Adrenal gland (tissue), 12 donors: ENCODE results near the gene GGTA1. TPM values are rescaled to one million over a fixed set of nuclear protein-coding genes. Genes with fewer than 3 reads are reported as not detected.

ENCODE experiments used
- DNase-seq, 7 donors: peaks; one replicate each; pipeline ENCODE4 v3.0.0-alpha.2; 2019 to 2020
- H3K27ac ChIP-seq, 5 donors: fragments of 200-600 bp; sonication (generic) in 4 of 5; 1 replicate in 3 of 5; 2 replicates in 2 of 5; pipeline versions ENCODE4 v1.5.1 to v1.8.0; 2016 to 2020; ENCODE audit warnings: mild to moderate bottlenecking in 1 of 5
- H3K27me3 ChIP-seq: fragments of 200-600 bp; 2 replicates; pipeline ENCODE4 v1.8.0; 2021
- H3K36me3 ChIP-seq, 2 donors: fragments of 200-600 bp; replicated peaks in 1 of 2; 1 replicate in 1 of 2; 2 replicates in 1 of 2; pipeline versions ENCODE4 v1.5.1 to v1.8.0; 2018 to 2022
- H3K4me1 ChIP-seq, 2 donors: fragments of 200-600 bp; replicated peaks in 1 of 2; 1 replicate in 1 of 2; 2 replicates in 1 of 2; pipeline versions ENCODE4 v1.5.1 to v1.8.0; 2018 to 2021
- H3K4me3 ChIP-seq, 4 donors: fragments of 200-600 bp; sonication (generic) in 3 of 4; one replicate each; pipeline ENCODE4 v1.5.1; 2016 to 2018
- H3K9me3 ChIP-seq, 3 donors: fragments of 200-600 bp; sonication (generic) in 1 of 3; replicated peaks in 1 of 3; 1 replicate in 2 of 3; 2 replicates in 1 of 3; pipeline versions ENCODE4 v1.5.1 to v1.8.0; 2016 to 2021
- CTCF ChIP-seq, 6 experiments: fragments of 450-650 bp in 4 of 6; fragments of 200-600 bp in 2 of 6; sonication (generic) in 1 of 6; IDR thresholded peaks; 1 replicate in 5 of 6; 2 replicates in 1 of 6; pipeline versions ENCODE4 v1.5.1 to v1.8.0; 2016 to 2021; ENCODE audit warnings: antibody characterized with exemption in 6 of 6, mild to moderate bottlenecking in 2 of 6, moderate library complexity in 1 of 6
- POLR2A ChIP-seq, 2 donors: fragments of 450-650 bp; IDR thresholded peaks; one replicate each; pipeline ENCODE4 v1.6.1; 2017; ENCODE audit warnings: antibody characterized with exemption in 2 of 2, mild to moderate bottlenecking in 2 of 2, moderate library complexity in 1 of 2
- WGBS, 4 donors: extraction: QIAGEN DNeasy Blood & Tissue Kit in 2 of 4; methylation state at CpG; one replicate each; pipeline versions ENCODE4 v1.1.5 to v1.1.7; 2013 to 2017; 5-methylcytosine and 5-hydroxymethylcytosine counted together
- intact Hi-C, 2 donors: fragments of 100-400 bp; cut with DNase I; formaldehyde crosslinking; loops; one replicate each; pipeline versions ENCODE4 v1.14.1 to v1.15.0; 2022 to 2023
- polyA plus RNA-seq, 3 donors: library from polyadenylated mRNA; stranded (reverse); fragments of 200-250 nt in 2 of 3; fragments of 350-450 nt in 1 of 3; fragmentation: Illumina TruSeq in 1 of 3; extraction: RNeasy Lipid Tissue Mini Kit (QIAGEN cat#74804) in 1 of 3; gene quantifications; one replicate each; pipeline ENCODE4 v1.2.3, GENCODE V29; 2013 to 2014
- total RNA-seq, 9 donors: library from RNA; depleted of rRNA in 4 of 9; stranded (reverse); fragments of >200 nt in 4 of 9; fragments of 120-200 nt in 1 of 9; fragmentation: NEBNext Ultra II Directional in 1 of 9; extraction: Animal tissue kit (Norgen Biotek cat#: 25700) in 1 of 9; gene quantifications; one replicate each; pipeline versions ENCODE4 v1.1.0 to v1.2.4, GENCODE V29; 2013 to 2023
- donor health status: healthy with polysubstance abuse.
- donor health status: Bipolar disorder and iron deficiency.
- donor health status: DM: yes; HTN: yes; CAD: no.
- donor health status: DM: no; HTN: no; CAD: no.
- donor health status: DM: no; HTN: no; CAD: no.
- donor health status: DM: yes; HTN: yes; CAD: no.

GGTA1 gene
- total and polyA plus RNA-seq, 12 donors: 1.5 to 34.1 (median 8.7) TPM

GRCh38 chr9:121474231-121474947 lies 25.3 kb downstream of the GGTA1 start:
- WGBS, 4 donors: 75 to 84% (median 81%) methylated on average over 10 of the region's 10 CpGs
- Histone ChIP-seq H3K36me3 (no peaks in the 10 kb centered on the region), H3K27ac (no peak overlapping the region), H3K27me3 (no peaks in the 10 kb centered on the region), H3K4me3 (no peak overlapping the region), H3K9me3 (no peaks in the 10 kb centered on the region), H3K4me1 (peaks cover 0 to 6% of the 10 kb centered on the region in 2 donors)
- no peak for TF ChIP-seq POLR2A (IDR thresholded peaks at IDR 0.05)
- no peak for TF ChIP-seq CTCF (IDR thresholded peaks at IDR 0.05)
- intact Hi-C loops: no loop called here
- DNase-seq: no peak

GRCh38 chr9:121473229-121473628 lies 26.4 kb downstream of the GGTA1 start:
- intact Hi-C loops: no loop called here

GRCh38 chr9:121472446-121472845 lies 27.2 kb downstream of the GGTA1 start:
- intact Hi-C loops: no loop called here
- H3K4me3 ChIP-seq: no peak overlapping the region
- H3K4me1 ChIP-seq: no peaks in the 10 kb centered on the region
- H3K27me3 ChIP-seq: no peaks in the 10 kb centered on the region
- no peaks in the 10 kb centered on the region for H3K36me3 ChIP-seq
- WGBS, 4 donors: 77 to 86% (median 83%) methylated on average over 5 of the region's 5 CpGs
- TF ChIP-seq CTCF (IDR thresholded peaks at IDR 0.05) (no peak), POLR2A (IDR thresholded peaks at IDR 0.05) (no peak)
- H3K27ac ChIP-seq: no peak overlapping the region
- no peak for DNase-seq
- H3K9me3 ChIP-seq: no peaks in the 10 kb centered on the region

More at GRCh38 chr9:121473229-121473628, 26.4 kb downstream of the GGTA1 start:
- TF ChIP-seq POLR2A (IDR thresholded peaks at IDR 0.05): no peak
- no peak for TF ChIP-seq CTCF (IDR thresholded peaks at IDR 0.05)
- no peak for DNase-seq
- WGBS, 4 donors: 72 to 86% (median 80%) methylated on average over 6 of the region's 6 CpGs
- Histone ChIP-seq H3K27ac (no peak overlapping the region), H3K27me3 (no peaks in the 10 kb centered on the region), H3K9me3 (no peaks in the 10 kb centered on the region), H3K4me3 (no peak overlapping the region), H3K36me3 (no peaks in the 10 kb centered on the region), H3K4me1 (no peaks in the 10 kb centered on the region)

- Histone ChIP-seq H3K4me3 (no peak overlapping the region), H3K9me3 (no peaks in the 10 kb centered on the region), H3K4me1 (no peaks in the 10 kb centered on the region), H3K27me3 (no peaks in the 10 kb centered on the region), H3K27ac (no peak overlapping the region), H3K36me3 (no peaks in the 10 kb centered on the region)
- no peak for DNase-seq
- TF ChIP-seq POLR2A (IDR thresholded peaks at IDR 0.05): no peak
- no peak for TF ChIP-seq CTCF (IDR thresholded peaks at IDR 0.05)
- WGBS, 4 donors: 54 to 67% (median 63%) methylated on average over 1 of the region's 1 CpG
- intact Hi-C loops: no loop called here
Measured at GRCh38 chr9:121466142-121466541, 33.5 kb downstream of the GGTA1 start.
